Dendritic cell treated with granulocyte-macrophage colony-stimulating factor and Interleukin-4, amounts not matched to agents 40 ng/mL and 50 ng/mL, for 4 days (primary cell): Measurements from ENCODE around the gene DDC.
"Not testable (repeated sequence)": the region's sequence is repeated elsewhere in the genome, so short reads cannot be mapped to it uniquely, and the experiment has no call there.

Experiments used
- H3K27ac Mint-ChIP-seq: one replicate; pipeline ENCODE4 v1.8.0; 2022; ENCODE audit warnings: mild to moderate bottlenecking, mixed read lengths
- H3K27me3 Mint-ChIP-seq: one replicate; pipeline ENCODE4 v1.8.0; 2022; ENCODE audit warnings: mild to moderate bottlenecking, mixed read lengths
- H3K36me3 Mint-ChIP-seq: one replicate; pipeline ENCODE4 v1.8.0; 2022; ENCODE audit warnings: low read depth, mixed read lengths
- H3K4me1 Mint-ChIP-seq: one replicate; pipeline ENCODE4 v1.8.0; 2022; ENCODE audit warnings: low read depth, mixed read lengths
- H3K4me3 Mint-ChIP-seq: one replicate; pipeline ENCODE4 v1.8.0; 2022; ENCODE audit warnings: mild to moderate bottlenecking, moderate library complexity, mixed read lengths
- H3K9me3 Mint-ChIP-seq: one replicate; pipeline ENCODE4 v1.8.0; 2022; ENCODE audit warnings: mixed read lengths
- intact Hi-C: fragments of 100-400 bp; cut with micrococcal nuclease; formaldehyde crosslinking; loops from one replicate; pipeline ENCODE4 v1.15.0; 2022

Gene DDC

GRCh38 chr7:50580057-50580456 is 14.9 kb upstream of the DDC start:
- no peaks in the 10 kb centered on the region for H3K4me1 Mint-ChIP-seq
- no peak overlapping the region for H3K4me3 Mint-ChIP-seq
- peaks cover 34% of the 10 kb centered on the region for H3K9me3 Mint-ChIP-seq
- intact Hi-C loops: no loop called here
- no peaks in the 10 kb centered on the region for H3K27me3 Mint-ChIP-seq
- H3K36me3 Mint-ChIP-seq: no peaks in the 10 kb centered on the region
- no peak overlapping the region for H3K27ac Mint-ChIP-seq

- H3K4me3 Mint-ChIP-seq, H3K4me1 Mint-ChIP-seq, H3K36me3 Mint-ChIP-seq, H3K27ac Mint-ChIP-seq, intact Hi-C loops, H3K27me3 Mint-ChIP-seq: not testable (repeated sequence)
- H3K9me3 Mint-ChIP-seq: peaks cover 19% of the 10 kb centered on the region
These were observed 12.9 kb upstream of the DDC start for GRCh38 chr7:50578105-50578504.

- no peaks in the 10 kb centered on the region for H3K4me1 Mint-ChIP-seq
- peaks cover 14% of the 10 kb centered on the region for H3K9me3 Mint-ChIP-seq
- H3K27ac Mint-ChIP-seq: no peak overlapping the region
- no peaks in the 10 kb centered on the region for H3K27me3 Mint-ChIP-seq
- no peak overlapping the region for H3K4me3 Mint-ChIP-seq
- no peaks in the 10 kb centered on the region for H3K36me3 Mint-ChIP-seq
- intact Hi-C loops: no loop called here
These were observed 12.4 kb upstream of the DDC start for GRCh38 chr7:50577569-50577968.

GRCh38 chr7:50576388-50576787 is 11.2 kb upstream of the DDC start:
- intact Hi-C loops, H3K4me1 Mint-ChIP-seq, H3K4me3 Mint-ChIP-seq, H3K36me3 Mint-ChIP-seq, H3K27me3 Mint-ChIP-seq, H3K27ac Mint-ChIP-seq: not testable (repeated sequence)
- H3K9me3 Mint-ChIP-seq: peaks cover 12% of the 10 kb centered on the region

GRCh38 chr7:50567715-50568261 is 2.6 kb upstream of the DDC start:
- no peaks in the 10 kb centered on the region for H3K9me3 Mint-ChIP-seq
- H3K36me3 Mint-ChIP-seq: no peaks in the 10 kb centered on the region
- H3K4me1 Mint-ChIP-seq: no peaks in the 10 kb centered on the region
- H3K27me3 Mint-ChIP-seq: no peaks in the 10 kb centered on the region
- no peak overlapping the region for H3K4me3 Mint-ChIP-seq
- intact Hi-C loops: no loop called here
- no peak overlapping the region for H3K27ac Mint-ChIP-seq

GRCh38 chr7:50565977-50566376 is 772 bp upstream of the DDC start:
- Mint-ChIP-seq H3K27ac (no peak overlapping the region), H3K36me3 (no peaks in the 10 kb centered on the region), H3K4me3 (no peak overlapping the region), H3K4me1 (no peaks in the 10 kb centered on the region), H3K27me3 (no peaks in the 10 kb centered on the region), H3K9me3 (no peaks in the 10 kb centered on the region)
- intact Hi-C loops: no loop called here

- Mint-ChIP-seq H3K27me3 (peaks cover 3% of the 10 kb centered on the region), H3K4me1 (no peaks in the 10 kb centered on the region), H3K27ac (no peak overlapping the region), H3K36me3 (no peaks in the 10 kb centered on the region), H3K4me3 (no peak overlapping the region), H3K9me3 (no peaks in the 10 kb centered on the region)
- intact Hi-C loops: no loop called here
These were observed 333 bp upstream of the DDC start for GRCh38 chr7:50565559-50565916.

- Mint-ChIP-seq H3K4me3 (no peak overlapping the region), H3K27ac (no peak overlapping the region), H3K36me3 (no peaks in the 10 kb centered on the region), H3K4me1 (no peaks in the 10 kb centered on the region), H3K9me3 (no peaks in the 10 kb centered on the region), H3K27me3 (peaks cover 10% of the 10 kb centered on the region)
- intact Hi-C loops: no loop called here
These were observed 1.0 kb downstream of the DDC start for GRCh38 chr7:50564171-50564570.

GRCh38 chr7:50562136-50562535 is 3.1 kb downstream of the DDC start:
- H3K27ac Mint-ChIP-seq: no peak overlapping the region

GRCh38 chr7:50560865-50561351 is 4.3 kb downstream of the DDC start:
- Mint-ChIP-seq H3K4me1 (no peaks in the 10 kb centered on the region), H3K27me3 (peaks cover 17% of the 10 kb centered on the region), H3K27ac (no peak overlapping the region), H3K4me3 (no peak overlapping the region), H3K36me3 (no peaks in the 10 kb centered on the region), H3K9me3 (no peaks in the 10 kb centered on the region)
- intact Hi-C loops: no loop called here

More at GRCh38 chr7:50562136-50562535, 3.1 kb downstream of the DDC start:
- H3K4me1 Mint-ChIP-seq: no peaks in the 10 kb centered on the region
- peaks cover 17% of the 10 kb centered on the region for H3K27me3 Mint-ChIP-seq
- intact Hi-C loops: no loop called here
- no peaks in the 10 kb centered on the region for H3K9me3 Mint-ChIP-seq
- H3K4me3 Mint-ChIP-seq: no peak overlapping the region
- no peaks in the 10 kb centered on the region for H3K36me3 Mint-ChIP-seq

GRCh38 chr7:50559881-50560280 is 5.3 kb downstream of the DDC start:
- Mint-ChIP-seq H3K27ac (no peak overlapping the region), H3K27me3 (peaks cover 17% of the 10 kb centered on the region), H3K4me3 (no peak overlapping the region), H3K36me3 (no peaks in the 10 kb centered on the region), H3K4me1 (no peaks in the 10 kb centered on the region), H3K9me3 (no peaks in the 10 kb centered on the region)
- intact Hi-C loops: no loop called here

GRCh38 chr7:50558294-50559053 is 6.7 kb downstream of the DDC start:
- no peaks in the 10 kb centered on the region for H3K36me3 Mint-ChIP-seq
- H3K4me1 Mint-ChIP-seq: no peaks in the 10 kb centered on the region
- H3K27ac Mint-ChIP-seq: no peak overlapping the region
- no peak overlapping the region for H3K4me3 Mint-ChIP-seq
- intact Hi-C loops: no loop called here
- peaks cover 18% of the 10 kb centered on the region for H3K27me3 Mint-ChIP-seq
- no peaks in the 10 kb centered on the region for H3K9me3 Mint-ChIP-seq

- no peak overlapping the region for H3K4me3 Mint-ChIP-seq
- H3K9me3 Mint-ChIP-seq: no peaks in the 10 kb centered on the region
- intact Hi-C loops: no loop called here
- H3K4me1 Mint-ChIP-seq: no peaks in the 10 kb centered on the region
- no peak overlapping the region for H3K27ac Mint-ChIP-seq
- H3K27me3 Mint-ChIP-seq: peaks cover 18% of the 10 kb centered on the region
- no peaks in the 10 kb centered on the region for H3K36me3 Mint-ChIP-seq
These were observed 8.1 kb downstream of the DDC start for GRCh38 chr7:50557099-50557498.

GRCh38 chr7:50556247-50556991 is 8.8 kb downstream of the DDC start:
- H3K36me3 Mint-ChIP-seq: no peaks in the 10 kb centered on the region
- peaks cover 18% of the 10 kb centered on the region for H3K27me3 Mint-ChIP-seq
- intact Hi-C loops: no loop called here
- no peaks in the 10 kb centered on the region for H3K4me1 Mint-ChIP-seq
- H3K9me3 Mint-ChIP-seq: no peaks in the 10 kb centered on the region
- H3K27ac Mint-ChIP-seq: no peak overlapping the region
- H3K4me3 Mint-ChIP-seq: no peak overlapping the region
